HepG2 (cell line): ENCODE data around the gene RALB. TPM values are rescaled to one million over a fixed set of nuclear protein-coding genes. Genes with fewer than 3 reads are reported as not detected.

Experiments used
- ASH2L ChIP-seq: fragments of 300-600, 200-600 bp; sonication (generic); IDR thresholded peaks from 2 replicates; pipeline ENCODE4 v1.7.0; 2017; ENCODE audit warnings: low read depth, mild to moderate bottlenecking, moderate library complexity, mixed read lengths, low read length; ENCODE audit not compliant: insufficient read length
- HBP1 ChIP-seq: IDR thresholded peaks from 2 replicates; pipeline ENCODE4 v1.6.1; 2016; ENCODE audit warnings: low read depth, control low read depth
- JUN ChIP-seq: sonication (generic); formaldehyde crosslinking; IDR thresholded peaks from 2 replicates; pipeline ENCODE4 v1.4.0; 2020; ENCODE audit warnings: mild to moderate bottlenecking, missing genetic modification reagents
- MBD4 ChIP-seq: IDR thresholded peaks from 2 replicates; pipeline ENCODE4 v1.6.1; 2012; ENCODE audit warnings: low read length, inconsistent platforms, borderline replicate concordance
- POGZ ChIP-seq: sonication (generic); formaldehyde crosslinking; IDR thresholded peaks from 2 replicates; pipeline ENCODE4 v1.4.0; 2020; ENCODE audit warnings: mild to moderate bottlenecking, missing genetic modification reagents
- RBAK ChIP-seq: sonication (generic); formaldehyde crosslinking; IDR thresholded peaks from 2 replicates; pipeline ENCODE4 v1.5.1; 2020; ENCODE audit warnings: mild to moderate bottlenecking, missing genetic modification reagents
- THAP8 ChIP-seq: sonication (generic); formaldehyde crosslinking; IDR thresholded peaks from 2 replicates; pipeline ENCODE4 v1.5.1; 2020; ENCODE audit warnings: missing genetic modification reagents, mild to moderate bottlenecking, borderline replicate concordance
- ZBTB20 ChIP-seq: sonication (generic); formaldehyde crosslinking; IDR thresholded peaks from 2 replicates; pipeline ENCODE4 v1.8.1; 2023; ENCODE audit warnings: missing genetic modification reagents, low read depth, mild to moderate bottlenecking, borderline replicate concordance
- ZBTB4 ChIP-seq: sonication (generic); formaldehyde crosslinking; IDR thresholded peaks from 2 replicates; pipeline ENCODE4 v1.4.0; 2020; ENCODE audit warnings: missing genetic modification reagents, mild to moderate bottlenecking, borderline replicate concordance
- ZNF138 ChIP-seq: sonication (generic); formaldehyde crosslinking; IDR thresholded peaks from 2 replicates; pipeline ENCODE4 v1.5.0; 2020; ENCODE audit warnings: mild to moderate bottlenecking, low read depth, missing genetic modification reagents
- ZNF292 ChIP-seq: sonication (generic); formaldehyde crosslinking; IDR thresholded peaks from 2 replicates; pipeline ENCODE4 v1.8.1; 2022; ENCODE audit warnings: mild to moderate bottlenecking, low read depth, missing genetic modification reagents, borderline replicate concordance
- ZNF3 ChIP-seq: IDR thresholded peaks from 2 replicates; pipeline ENCODE4 v1.7.0; 2017; ENCODE audit warnings: inconsistent platforms
- ZNF572 ChIP-seq: sonication (generic); formaldehyde crosslinking; IDR thresholded peaks from 2 replicates; pipeline ENCODE4 v1.5.1; 2020; ENCODE audit warnings: mild to moderate bottlenecking, missing genetic modification reagents
- ZNF629 ChIP-seq: sonication (generic); formaldehyde crosslinking; conservative IDR thresholded peaks from 2 replicates; pipeline ENCODE4 v1.5.0; 2020; ENCODE audit warnings: missing genetic modification reagents
- polyA plus RNA-seq, 8 experiments: library from polyadenylated mRNA; depleted of rRNA in 3 of 8; stranded (reverse) in 7 of 8; unstranded in 1 of 8; fragments of >200 nt; fragmentation: Illumina TruSeq in 4 of 8; extraction: Trizol in 4 of 8; gene quantifications; 2 replicates each; pipeline versions ENCODE4 v1.2.1 to v1.2.3, GENCODE V29; 2011 to 2016; ENCODE audit warnings: low read depth in 4 of 8, missing spikeins in 1 of 8, mixed read lengths in 1 of 8; ENCODE audit not compliant: insufficient read depth in 1 of 8
- total RNA-seq, 5 experiments: library from RNA; depleted of rRNA; stranded (reverse); fragments of >200 nt; fragmentation: Illumina TruSeq; extraction: Trizol; gene quantifications; 2 replicates each; pipeline ENCODE4 v1.2.3, GENCODE V29; 2016; ENCODE audit warnings: low read depth in 1 of 5
- TF ChIP-seq, protein P1 (sequence below): sonication (generic); formaldehyde crosslinking; IDR thresholded peaks from 2 replicates; pipeline ENCODE4 v1.5.1; 2020; ENCODE audit warnings: mild to moderate bottlenecking, moderate library complexity, missing genetic modification reagents
- TF ChIP-seq, protein P2 (sequence below): IDR thresholded peaks from 2 replicates; pipeline ENCODE4 v1.6.1; 2016; ENCODE audit warnings: control low read depth
- TF ChIP-seq, protein P3 (sequence below): sonication (generic); formaldehyde crosslinking; IDR thresholded peaks from 2 replicates; pipeline ENCODE4 v1.5.0; 2020; ENCODE audit warnings: missing genetic modification reagents
- TF ChIP-seq, protein P4 (sequence below): sonication (generic); formaldehyde crosslinking; IDR thresholded peaks from 2 replicates; pipeline ENCODE4 v1.8.1; 2023; ENCODE audit warnings: mild to moderate bottlenecking, missing genetic modification reagents

The RALB gene
- total and polyA plus RNA-seq, 2 of the 13 experiments (the other 11 are each of a cell fraction or from before 2014, with no cell fraction given): 37.8 to 43.2 TPM

GRCh38 chr2:120223034-120223912 lies 29.4 kb upstream of the RALB start, which contains the start of gene TMEM185B (continued):
- TF ChIP-seq HBP1: no peak
- TF ChIP-seq, protein P1, sequence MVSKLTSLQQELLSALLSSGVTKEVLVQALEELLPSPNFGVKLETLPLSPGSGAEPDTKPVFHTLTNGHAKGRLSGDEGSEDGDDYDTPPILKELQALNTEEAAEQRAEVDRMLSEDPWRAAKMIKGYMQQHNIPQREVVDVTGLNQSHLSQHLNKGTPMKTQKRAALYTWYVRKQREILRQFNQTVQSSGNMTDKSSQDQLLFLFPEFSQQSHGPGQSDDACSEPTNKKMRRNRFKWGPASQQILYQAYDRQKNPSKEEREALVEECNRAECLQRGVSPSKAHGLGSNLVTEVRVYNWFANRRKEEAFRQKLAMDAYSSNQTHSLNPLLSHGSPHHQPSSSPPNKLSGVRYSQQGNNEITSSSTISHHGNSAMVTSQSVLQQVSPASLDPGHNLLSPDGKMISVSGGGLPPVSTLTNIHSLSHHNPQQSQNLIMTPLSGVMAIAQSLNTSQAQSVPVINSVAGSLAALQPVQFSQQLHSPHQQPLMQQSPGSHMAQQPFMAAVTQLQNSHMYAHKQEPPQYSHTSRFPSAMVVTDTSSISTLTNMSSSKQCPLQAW: peak; percentile 53
- TF ChIP-seq ZNF629: no peak
- TF ChIP-seq ZNF138 (CRISPR knock-in tag): no peak
- no peak for TF ChIP-seq ZNF3
- TF ChIP-seq RBAK (CRISPR knock-in tag): no peak
- 0 out of 2 replicates have a peak, but pooled peaks have one; percentile 30 for TF ChIP-seq ZBTB20 (CRISPR knock-in tag)
- no peak for TF ChIP-seq MBD4
- no peak; the same call in 1 of the 2 replicates for TF ChIP-seq THAP8
- TF ChIP-seq, protein P2, sequence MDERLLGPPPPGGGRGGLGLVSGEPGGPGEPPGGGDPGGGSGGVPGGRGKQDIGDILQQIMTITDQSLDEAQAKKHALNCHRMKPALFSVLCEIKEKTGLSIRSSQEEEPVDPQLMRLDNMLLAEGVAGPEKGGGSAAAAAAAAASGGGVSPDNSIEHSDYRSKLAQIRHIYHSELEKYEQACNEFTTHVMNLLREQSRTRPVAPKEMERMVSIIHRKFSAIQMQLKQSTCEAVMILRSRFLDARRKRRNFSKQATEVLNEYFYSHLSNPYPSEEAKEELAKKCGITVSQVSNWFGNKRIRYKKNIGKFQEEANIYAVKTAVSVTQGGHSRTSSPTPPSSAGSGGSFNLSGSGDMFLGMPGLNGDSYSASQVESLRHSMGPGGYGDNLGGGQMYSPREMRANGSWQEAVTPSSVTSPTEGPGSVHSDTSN (CRISPR knock-in tag): no peak
- no peak for TF ChIP-seq ZNF292 (CRISPR knock-in tag)
- TF ChIP-seq ZNF572: 0 out of 2 replicates have a peak, but pooled peaks have one; percentile 18
- TF ChIP-seq, protein P3, sequence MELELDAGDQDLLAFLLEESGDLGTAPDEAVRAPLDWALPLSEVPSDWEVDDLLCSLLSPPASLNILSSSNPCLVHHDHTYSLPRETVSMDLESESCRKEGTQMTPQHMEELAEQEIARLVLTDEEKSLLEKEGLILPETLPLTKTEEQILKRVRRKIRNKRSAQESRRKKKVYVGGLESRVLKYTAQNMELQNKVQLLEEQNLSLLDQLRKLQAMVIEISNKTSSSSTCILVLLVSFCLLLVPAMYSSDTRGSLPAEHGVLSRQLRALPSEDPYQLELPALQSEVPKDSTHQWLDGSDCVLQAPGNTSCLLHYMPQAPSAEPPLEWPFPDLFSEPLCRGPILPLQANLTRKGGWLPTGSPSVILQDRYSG (CRISPR knock-in tag): no peak
- TF ChIP-seq POGZ (CRISPR knock-in tag): no peak
- TF ChIP-seq, protein P4, sequence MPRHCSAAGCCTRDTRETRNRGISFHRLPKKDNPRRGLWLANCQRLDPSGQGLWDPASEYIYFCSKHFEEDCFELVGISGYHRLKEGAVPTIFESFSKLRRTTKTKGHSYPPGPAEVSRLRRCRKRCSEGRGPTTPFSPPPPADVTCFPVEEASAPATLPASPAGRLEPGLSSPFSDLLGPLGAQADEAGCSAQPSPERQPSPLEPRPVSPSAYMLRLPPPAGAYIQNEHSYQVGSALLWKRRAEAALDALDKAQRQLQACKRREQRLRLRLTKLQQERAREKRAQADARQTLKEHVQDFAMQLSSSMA (CRISPR knock-in tag): no peak
- peak; percentile 59 for TF ChIP-seq ASH2L
- TF ChIP-seq JUN (CRISPR knock-in tag): 0 out of 2 replicates have a peak, but pooled peaks have one; percentile 4
- TF ChIP-seq ZBTB4 (CRISPR knock-in tag): no peak
